ENCODE data around the gene CNTNAP2.

DNA sequence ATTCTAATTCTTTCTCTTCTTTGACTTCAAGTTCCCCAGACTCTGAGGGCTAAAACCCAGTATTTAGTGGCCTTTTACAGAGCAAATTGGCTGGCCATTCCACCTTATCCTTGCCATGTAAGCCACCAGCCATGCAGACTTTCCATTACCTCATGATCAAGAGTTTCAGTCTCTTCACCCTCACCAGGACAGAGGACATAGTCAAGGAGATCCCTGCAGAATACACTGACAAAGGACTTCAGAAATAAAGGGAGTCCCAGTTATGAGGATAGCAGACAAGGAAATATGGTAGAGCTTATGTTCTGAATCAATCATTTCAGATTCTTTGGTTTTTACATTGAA, 1393.6 kb downstream of the CNTNAP2 start:
- TF ChIP-seq POLR2A (IDR thresholded peaks at IDR 0.05) = no peak
- TF ChIP-seq, protein P1, sequence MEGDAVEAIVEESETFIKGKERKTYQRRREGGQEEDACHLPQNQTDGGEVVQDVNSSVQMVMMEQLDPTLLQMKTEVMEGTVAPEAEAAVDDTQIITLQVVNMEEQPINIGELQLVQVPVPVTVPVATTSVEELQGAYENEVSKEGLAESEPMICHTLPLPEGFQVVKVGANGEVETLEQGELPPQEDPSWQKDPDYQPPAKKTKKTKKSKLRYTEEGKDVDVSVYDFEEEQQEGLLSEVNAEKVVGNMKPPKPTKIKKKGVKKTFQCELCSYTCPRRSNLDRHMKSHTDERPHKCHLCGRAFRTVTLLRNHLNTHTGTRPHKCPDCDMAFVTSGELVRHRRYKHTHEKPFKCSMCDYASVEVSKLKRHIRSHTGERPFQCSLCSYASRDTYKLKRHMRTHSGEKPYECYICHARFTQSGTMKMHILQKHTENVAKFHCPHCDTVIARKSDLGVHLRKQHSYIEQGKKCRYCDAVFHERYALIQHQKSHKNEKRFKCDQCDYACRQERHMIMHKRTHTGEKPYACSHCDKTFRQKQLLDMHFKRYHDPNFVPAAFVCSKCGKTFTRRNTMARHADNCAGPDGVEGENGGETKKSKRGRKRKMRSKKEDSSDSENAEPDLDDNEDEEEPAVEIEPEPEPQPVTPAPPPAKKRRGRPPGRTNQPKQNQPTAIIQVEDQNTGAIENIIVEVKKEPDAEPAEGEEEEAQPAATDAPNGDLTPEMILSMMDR (IDR thresholded peaks at IDR 0.05) = no peak

Data from lower leg skin (tissue), 3 donors.